Mammary epithelial cell (primary cell): ENCODE data around the gene NCAPD3.

Source experiments
- CTCF ChIP-seq, 2 donors: IDR thresholded peaks in 1 of 2; conservative IDR thresholded peaks in 1 of 2; 2 replicates each; pipeline ENCODE4 v1.5.1; 2011 to 2012; ENCODE audit warnings: inconsistent platforms in 2 of 2, low read length in 2 of 2, mild to moderate bottlenecking in 2 of 2, control low read depth in 1 of 2, low read depth in 1 of 2; ENCODE audit not compliant: insufficient read depth in 1 of 2; ENCODE audit errors: extremely low read depth in 1 of 2
- EZH2 ChIP-seq: IDR thresholded peaks from 2 replicates; pipeline ENCODE4 v1.6.1; 2012; ENCODE audit warnings: low read length, inconsistent platforms, borderline replicate concordance

- TF ChIP-seq CTCF (conservative IDR thresholded peaks at IDR 0.05 in 1 of 2, IDR thresholded peaks at IDR 0.05 in 1 of 2; ENCODE audit: extremely low read depth in 1 of 2, insufficient read depth in 1 of 2, low read depth in 1 of 2, low read length in 2 of 2) = no peak
- TF ChIP-seq EZH2 = no peak
Measured at GRCh38 chr11:134266440-134266839, 42.7 kb upstream of the NCAPD3 start.
